ENCODE results near the gene TOP2A. TPM values are rescaled to one million over a fixed set of nuclear protein-coding genes. Genes with fewer than 3 reads are reported as not detected.

Gene TOP2A
- total RNA-seq, 1 experiment from 2014 or later: 230 TPM

DNA sequence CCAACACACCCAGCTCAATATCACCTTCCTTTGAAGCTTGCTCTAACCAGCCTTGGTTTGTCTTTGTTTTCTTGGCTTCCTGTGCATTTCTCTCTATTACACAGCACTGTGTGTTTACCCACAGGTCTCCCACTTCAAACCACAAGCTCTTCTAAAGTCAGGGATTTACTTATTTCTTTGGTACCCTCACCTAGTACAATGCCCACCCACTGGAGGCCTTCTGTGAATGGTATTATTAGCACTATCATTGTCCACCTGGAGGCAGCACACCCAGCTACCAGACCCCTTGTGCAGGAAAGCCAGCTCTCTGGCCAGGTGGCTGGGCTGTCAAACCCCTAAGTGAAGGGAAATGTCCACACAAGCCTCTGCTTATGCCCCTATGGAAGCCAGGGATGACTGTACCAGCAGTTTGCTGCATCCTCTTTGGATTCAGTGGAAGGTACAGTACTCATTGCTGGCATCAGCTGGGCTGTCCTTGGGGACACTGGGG lies 9.4 kb upstream of the TOP2A start:
- Mint-ChIP-seq H3K9me3 (peaks cover 0 to 9% of the 10 kb centered on the region in 2 experiments; a peak in 4 of 5 replicates), H3K27me3 (ENCODE audit: low read depth) (peaks cover 4% of the 10 kb centered on the region; the same call in 1 of the 2 replicates), H3K4me3 (no peak overlapping the region), H3K4me1 (peaks cover 24 to 25% of the 10 kb centered on the region in 2 experiments), H3K36me3 (ENCODE audit: insufficient read depth in 1 of 3, low read depth in 3 of 3) (peaks cover 0 to 2% (median 0%) of the 10 kb centered on the region in 3 experiments; a peak in 1 of 7 replicates), H3K27ac (no peak overlapping the region)
- Histone ChIP-seq H2AK5ac (ENCODE audit: insufficient read length, low read length) (no peak overlapping the region), H3K18ac (ENCODE audit: insufficient read length, low read depth, low read length) (no peak overlapping the region), H2BK120ac (ENCODE audit: low read depth, low read length, poor library complexity, severe bottlenecking) (no peak overlapping the region), H4K91ac (ENCODE audit: insufficient read length, low read depth, low read length) (no peak overlapping the region), H3K56ac (ENCODE audit: insufficient read length, low read depth, low read length) (no peak overlapping the region), H3K79me1 (ENCODE audit: insufficient read depth, low read depth, low read length, poor library complexity, severe bottlenecking) (no peaks in the 10 kb centered on the region), H3K27ac (ENCODE audit: insufficient read length, low read depth, low read length) (no peak overlapping the region), H2BK12ac (ENCODE audit: insufficient read length, low read depth, low read length) (no peak overlapping the region), H4K5ac (ENCODE audit: insufficient read length, low read depth, low read length) (no peak overlapping the region), H3K79me2 (ENCODE audit: insufficient read depth, low read length) (no peaks in the 10 kb centered on the region), H3K4me1 (ENCODE audit: insufficient read depth, low read length) (no peaks in the 10 kb centered on the region; the same call in 1 of the 2 replicates), H3K27me3 (ENCODE audit: insufficient read depth, low read length) (no peaks in the 10 kb centered on the region), H2AFZ (ENCODE audit: low read length) (no peak overlapping the region), H2BK20ac (ENCODE audit: low read depth, low read length, poor library complexity, severe bottlenecking) (no peak overlapping the region), H3K14ac (ENCODE audit: insufficient read depth, low read length) (no peak overlapping the region), H3K9me3 (ENCODE audit: control insufficient read depth, low read depth, low read length) (no peaks in the 10 kb centered on the region), H2BK15ac (ENCODE audit: low read depth, low read length) (no peak overlapping the region), H3K23me2 (ENCODE audit: insufficient read length, low read depth, low read length, poor library complexity, severe bottlenecking) (no peaks in the 10 kb centered on the region), H3K23ac (ENCODE audit: insufficient read length, low read depth, low read length) (no peak overlapping the region), H3T11ph (ENCODE audit: low read length) (no peak overlapping the region), H2BK5ac (ENCODE audit: insufficient read length, low read length) (no peak overlapping the region), H4K20me1 (ENCODE audit: control insufficient read depth, insufficient read depth, insufficient read length) (no peaks in the 10 kb centered on the region), H3K9ac (ENCODE audit: extremely low read depth, insufficient read length, low read length) (no peak overlapping the region), H3K4me2 (ENCODE audit: insufficient read depth, insufficient read length, low read length) (no peak overlapping the region), H4K8ac (replicated peaks; ENCODE audit: insufficient read length, low read depth, low read length) (no peak overlapping the region), H3K4ac (ENCODE audit: low read depth, low read length) (no peak overlapping the region)
- TF ChIP-seq, protein P1, sequence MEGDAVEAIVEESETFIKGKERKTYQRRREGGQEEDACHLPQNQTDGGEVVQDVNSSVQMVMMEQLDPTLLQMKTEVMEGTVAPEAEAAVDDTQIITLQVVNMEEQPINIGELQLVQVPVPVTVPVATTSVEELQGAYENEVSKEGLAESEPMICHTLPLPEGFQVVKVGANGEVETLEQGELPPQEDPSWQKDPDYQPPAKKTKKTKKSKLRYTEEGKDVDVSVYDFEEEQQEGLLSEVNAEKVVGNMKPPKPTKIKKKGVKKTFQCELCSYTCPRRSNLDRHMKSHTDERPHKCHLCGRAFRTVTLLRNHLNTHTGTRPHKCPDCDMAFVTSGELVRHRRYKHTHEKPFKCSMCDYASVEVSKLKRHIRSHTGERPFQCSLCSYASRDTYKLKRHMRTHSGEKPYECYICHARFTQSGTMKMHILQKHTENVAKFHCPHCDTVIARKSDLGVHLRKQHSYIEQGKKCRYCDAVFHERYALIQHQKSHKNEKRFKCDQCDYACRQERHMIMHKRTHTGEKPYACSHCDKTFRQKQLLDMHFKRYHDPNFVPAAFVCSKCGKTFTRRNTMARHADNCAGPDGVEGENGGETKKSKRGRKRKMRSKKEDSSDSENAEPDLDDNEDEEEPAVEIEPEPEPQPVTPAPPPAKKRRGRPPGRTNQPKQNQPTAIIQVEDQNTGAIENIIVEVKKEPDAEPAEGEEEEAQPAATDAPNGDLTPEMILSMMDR (conservative IDR thresholded peaks at IDR 0.05): no peak
- peak; percentile 28 for DNase-seq
